ENCODE measurements around the gene HDAC7.

Gene HDAC7

GRCh38 chr12:47823422-47824086 lies 3.9 kb upstream of the HDAC7 start:
- TF ChIP-seq CTCF (IDR thresholded peaks at IDR 0.05; ENCODE audit: control insufficient read depth, extremely low read depth, insufficient read depth), result no peak
- no peak for DNase-seq (ENCODE audit: low read depth)
- no peak overlapping the region for H3K4me3 ChIP-seq (ENCODE audit: low read depth, low read length)

- DNase-seq (ENCODE audit: low read depth), result no peak
- no peak for TF ChIP-seq CTCF (IDR thresholded peaks at IDR 0.05; ENCODE audit: control insufficient read depth, extremely low read depth, insufficient read depth)
- H3K4me3 ChIP-seq (ENCODE audit: low read depth, low read length), result no peak overlapping the region
Observed at GRCh38 chr12:47822863-47823262, 3.2 kb upstream of the HDAC7 start.

GRCh38 chr12:47822401-47822800 lies 2.7 kb upstream of the HDAC7 start:
- no peak for TF ChIP-seq CTCF (IDR thresholded peaks at IDR 0.05; ENCODE audit: control insufficient read depth, extremely low read depth, insufficient read depth)
- DNase-seq (ENCODE audit: low read depth), result no peak
- H3K4me3 ChIP-seq (ENCODE audit: low read depth, low read length), result no peak overlapping the region

GRCh38 chr12:47821346-47821706 lies 1.6 kb upstream of the HDAC7 start:
- TF ChIP-seq CTCF (IDR thresholded peaks at IDR 0.05; ENCODE audit: control insufficient read depth, extremely low read depth, insufficient read depth), result no peak
- no peak for DNase-seq (ENCODE audit: low read depth)
- H3K4me3 ChIP-seq (ENCODE audit: low read depth, low read length), result no peak overlapping the region

- no peak for DNase-seq (ENCODE audit: low read depth)
- TF ChIP-seq CTCF (IDR thresholded peaks at IDR 0.05; ENCODE audit: control insufficient read depth, extremely low read depth, insufficient read depth), result no peak
- peak overlapping the region; percentile 70 for H3K4me3 ChIP-seq (ENCODE audit: low read depth, low read length)
Observed at GRCh38 chr12:47820631-47821345, 1.1 kb upstream of the HDAC7 start.

GRCh38 chr12:47819138-47819895 lies 386 bp downstream of the HDAC7 start:
- TF ChIP-seq CTCF (IDR thresholded peaks at IDR 0.05; ENCODE audit: control insufficient read depth, extremely low read depth, insufficient read depth), result peak; percentile 30
- peak overlapping the region; percentile 70 for H3K4me3 ChIP-seq (ENCODE audit: low read depth, low read length)
- no peak for DNase-seq (ENCODE audit: low read depth)
